Epithelial cell of esophagus (primary cell): Measurements from ENCODE around the gene EID2B.

Experiments used
- DNase-seq: peaks from one replicate; pipeline ENCODE4 v3.0.0; 2010; ENCODE audit warnings: low read depth
- H3K4me3 ChIP-seq: 2 replicates; pipeline ENCODE4 v1.5.1; 2011; ENCODE audit warnings: mild to moderate bottlenecking, low read length, control low read depth
- TF ChIP-seq, protein P1 (sequence below): IDR thresholded peaks from 2 replicates; pipeline ENCODE4 v1.5.1; 2011; ENCODE audit warnings: low read depth, mild to moderate bottlenecking, low read length, control low read depth, inconsistent platforms; ENCODE audit not compliant: insufficient read depth; ENCODE audit errors: missing control alignments

EID2B gene

DNA sequence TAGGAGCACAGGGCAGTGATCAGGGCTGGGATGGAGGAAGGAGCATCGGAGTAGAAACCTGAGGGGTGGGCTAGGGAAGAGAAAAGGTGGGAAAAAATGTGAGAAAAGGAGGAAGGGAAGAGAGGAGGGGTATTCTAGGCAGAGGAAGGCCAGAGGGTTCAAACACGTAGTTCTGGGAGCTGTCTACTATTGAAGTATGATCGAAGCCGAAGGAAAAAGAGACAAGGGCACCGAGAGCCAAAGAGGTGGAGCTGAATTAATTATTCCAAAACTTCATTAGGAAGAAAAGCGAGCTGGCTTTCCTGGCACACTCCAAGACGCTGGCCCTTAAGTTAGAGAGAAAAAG, 26.1 kb downstream of the EID2B start:
- no peak for DNase-seq
- TF ChIP-seq, protein P1, sequence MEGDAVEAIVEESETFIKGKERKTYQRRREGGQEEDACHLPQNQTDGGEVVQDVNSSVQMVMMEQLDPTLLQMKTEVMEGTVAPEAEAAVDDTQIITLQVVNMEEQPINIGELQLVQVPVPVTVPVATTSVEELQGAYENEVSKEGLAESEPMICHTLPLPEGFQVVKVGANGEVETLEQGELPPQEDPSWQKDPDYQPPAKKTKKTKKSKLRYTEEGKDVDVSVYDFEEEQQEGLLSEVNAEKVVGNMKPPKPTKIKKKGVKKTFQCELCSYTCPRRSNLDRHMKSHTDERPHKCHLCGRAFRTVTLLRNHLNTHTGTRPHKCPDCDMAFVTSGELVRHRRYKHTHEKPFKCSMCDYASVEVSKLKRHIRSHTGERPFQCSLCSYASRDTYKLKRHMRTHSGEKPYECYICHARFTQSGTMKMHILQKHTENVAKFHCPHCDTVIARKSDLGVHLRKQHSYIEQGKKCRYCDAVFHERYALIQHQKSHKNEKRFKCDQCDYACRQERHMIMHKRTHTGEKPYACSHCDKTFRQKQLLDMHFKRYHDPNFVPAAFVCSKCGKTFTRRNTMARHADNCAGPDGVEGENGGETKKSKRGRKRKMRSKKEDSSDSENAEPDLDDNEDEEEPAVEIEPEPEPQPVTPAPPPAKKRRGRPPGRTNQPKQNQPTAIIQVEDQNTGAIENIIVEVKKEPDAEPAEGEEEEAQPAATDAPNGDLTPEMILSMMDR: no peak
- H3K4me3 ChIP-seq: peak overlapping the region; percentile 16

DNA sequence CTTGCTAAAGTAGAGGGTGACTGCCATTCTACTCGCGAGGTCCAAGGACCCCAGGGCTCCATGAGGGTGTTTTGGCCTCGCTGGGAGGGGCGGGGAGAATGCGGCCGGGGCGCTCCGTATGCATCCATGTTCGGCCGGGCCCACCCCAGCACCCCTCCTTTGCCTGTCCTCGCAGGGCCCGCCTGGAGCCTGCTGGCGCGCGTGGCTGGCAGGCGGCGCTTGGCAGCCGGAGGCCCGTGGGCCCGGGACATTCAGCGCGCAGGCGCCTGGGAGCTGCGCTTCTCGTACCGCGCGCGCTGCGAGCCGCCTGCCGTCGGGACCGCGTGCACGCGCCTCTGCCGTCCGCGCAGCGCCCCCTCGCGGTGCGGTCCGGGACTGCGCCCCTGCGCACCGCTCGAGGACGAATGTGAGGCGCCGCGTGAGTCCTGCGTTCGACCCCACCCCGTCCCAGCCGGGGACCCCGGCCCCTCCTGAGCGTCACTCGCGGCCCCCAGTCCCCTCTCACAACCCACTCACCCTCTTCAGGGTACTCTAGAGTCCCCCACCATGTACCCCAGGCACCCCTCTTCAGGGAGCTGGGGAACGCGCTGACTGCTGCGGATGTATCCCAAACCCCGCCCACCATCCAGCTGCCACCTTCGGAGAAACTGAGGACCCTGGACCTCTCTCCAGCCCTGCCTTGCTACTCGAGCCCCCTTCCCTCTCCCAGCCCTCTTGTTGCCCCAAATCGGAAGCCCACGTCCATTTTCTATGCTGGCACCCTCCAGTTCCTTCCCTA, 29.8 kb downstream of the EID2B start:
- DNase-seq: peak; percentile 78
- TF ChIP-seq, protein P1: peak; percentile 40
- H3K4me3 ChIP-seq: no peak overlapping the region

DNA sequence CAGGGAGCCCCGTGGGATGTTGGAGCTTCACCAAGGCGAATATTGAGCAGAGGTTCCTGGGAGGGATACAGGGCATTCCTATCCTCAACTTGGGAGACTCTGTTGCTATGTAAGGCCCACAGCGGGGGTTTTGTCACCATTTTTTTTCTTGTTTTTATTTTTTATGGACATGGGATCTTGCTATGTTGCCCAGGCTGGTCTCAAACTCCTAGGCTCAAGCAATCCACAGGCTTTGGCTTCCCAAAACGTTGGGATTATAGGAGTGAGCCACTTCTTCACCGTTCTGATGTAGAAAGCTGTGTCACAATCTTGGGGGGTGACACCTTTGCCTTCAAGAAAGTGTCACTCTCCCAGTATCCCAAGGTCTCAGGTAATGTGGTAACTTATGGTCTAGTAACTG, 31.3 kb downstream of the EID2B start:
- no peak for DNase-seq
- H3K4me3 ChIP-seq: no peak overlapping the region
- TF ChIP-seq, protein P1: no peak

DNA sequence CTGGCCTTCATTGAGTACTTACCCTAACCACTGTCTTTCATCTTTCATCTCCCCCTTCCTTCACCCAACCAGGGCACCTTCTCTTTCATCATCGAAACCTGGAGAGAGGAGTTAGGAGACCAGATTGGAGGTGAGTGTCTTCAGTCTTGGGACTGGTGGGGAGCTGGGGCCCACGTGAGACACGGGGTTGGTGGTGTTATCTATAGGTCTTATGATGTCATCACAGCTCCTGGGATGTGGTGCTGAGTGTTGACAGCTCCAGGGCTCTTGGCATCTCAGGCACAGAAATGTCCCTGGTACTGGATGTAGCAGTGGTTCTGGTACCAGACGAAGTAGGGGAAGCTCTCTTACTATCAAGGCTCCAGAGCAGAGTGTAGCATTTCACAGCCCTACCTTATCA, 32.1 kb downstream of the EID2B start:
- TF ChIP-seq, protein P1: no peak
- H3K4me3 ChIP-seq: no peak overlapping the region
- DNase-seq: no peak

DNA sequence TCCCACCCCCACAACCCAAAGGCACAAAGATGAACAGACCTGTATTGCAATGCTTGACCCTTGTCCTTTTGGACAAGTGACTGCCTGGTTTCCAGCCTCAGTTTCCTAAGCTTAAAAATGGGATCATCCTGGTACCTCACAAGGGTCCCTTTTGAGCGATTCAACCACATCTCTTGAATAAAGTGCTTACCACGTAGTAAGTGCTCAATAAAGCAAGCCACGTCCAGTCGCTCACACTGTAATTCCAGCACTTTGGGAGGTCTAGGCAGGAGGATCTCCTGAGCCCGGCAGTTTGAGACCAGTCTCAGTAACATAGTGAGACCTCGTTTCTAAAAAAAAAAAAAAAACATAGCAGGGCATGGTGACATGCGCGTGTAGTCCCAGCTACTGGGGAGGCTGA, 32.7 kb downstream of the EID2B start:
- DNase-seq: no peak
- H3K4me3 ChIP-seq: no peak overlapping the region
- TF ChIP-seq, protein P1: no peak

DNA sequence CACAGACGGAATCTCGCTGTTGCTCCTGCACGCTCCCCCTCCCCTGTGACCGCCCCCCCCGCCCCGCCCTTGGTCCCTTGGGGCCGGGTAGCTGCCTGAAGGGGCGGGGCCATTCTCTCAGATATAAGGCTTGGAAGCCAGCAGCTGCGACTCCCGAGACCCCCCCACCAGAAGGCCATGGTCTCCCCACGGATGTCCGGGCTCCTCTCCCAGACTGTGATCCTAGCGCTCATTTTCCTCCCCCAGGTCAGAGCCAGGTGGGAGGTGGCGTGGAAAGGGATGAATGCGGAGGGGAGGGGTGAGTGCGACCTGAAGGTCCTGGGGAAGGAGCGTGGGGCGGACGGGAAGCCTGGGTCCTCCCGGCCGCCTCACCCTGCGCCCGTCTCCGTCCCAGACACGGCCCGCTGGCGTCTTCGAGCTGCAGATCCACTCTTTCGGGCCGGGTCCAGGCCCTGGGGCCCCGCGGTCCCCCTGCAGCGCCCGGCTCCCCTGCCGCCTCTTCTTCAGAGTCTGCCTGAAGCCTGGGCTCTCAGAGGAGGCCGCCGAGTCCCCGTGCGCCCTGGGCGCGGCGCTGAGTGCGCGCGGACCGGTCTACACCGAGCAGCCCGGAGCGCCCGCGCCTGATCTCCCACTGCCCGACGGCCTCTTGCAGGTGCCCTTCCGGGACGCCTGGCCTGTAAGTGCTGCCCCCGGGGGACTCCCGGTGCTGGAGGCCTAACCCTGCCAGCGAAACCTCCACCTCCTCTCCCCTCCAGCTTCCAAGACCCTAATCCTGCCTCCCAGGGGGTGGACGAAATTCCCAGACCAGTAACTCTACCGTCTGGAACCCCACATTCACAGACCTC, 33.6 kb downstream of the EID2B start, which contains the start of gene DLL3:
TSS of gene DLL3 (plus strand) at position 150 of the 845 bp plus-strand sequence. CDS start at position 178, 28 bp downstream.
- DNase-seq: peak; percentile 37
- no peak within 1 kb of the TSS for H3K4me3 ChIP-seq
- TF ChIP-seq, protein P1: no peak
